ENCODE results near the gene SGK2. TPM values are rescaled to one million over a fixed set of nuclear protein-coding genes. Genes with fewer than 3 reads are reported as not detected.

Gene SGK2
- total RNA-seq, 1 donor from 2014 or later: 0.23 TPM

- H3K36me3 Mint-ChIP-seq (ENCODE audit: low read depth): peaks cover 3% of the 10 kb centered on the region
- no peaks in the 10 kb centered on the region for H3K27me3 Mint-ChIP-seq
- no peak overlapping the region for H3K27ac Mint-ChIP-seq
- H3K4me1 Mint-ChIP-seq: no peaks in the 10 kb centered on the region
- H3K4me3 Mint-ChIP-seq: no peak overlapping the region
- no peak for DNase-seq
- intact Hi-C loops (cut with micrococcal nuclease): no loop called here
- no peaks in the 10 kb centered on the region for H3K9me3 Mint-ChIP-seq
Measured at GRCh38 chr20:43539975-43540672, 18.7 kb upstream of the SGK2 start.

GRCh38 chr20:43540673-43541060 is 18.2 kb upstream of the SGK2 start:
- DNase-seq: no peak
- intact Hi-C loops (cut with micrococcal nuclease): no loop called here
- no peaks in the 10 kb centered on the region for H3K27me3 Mint-ChIP-seq

GRCh38 chr20:43541214-43541613 is 17.6 kb upstream of the SGK2 start:
- H3K4me3 Mint-ChIP-seq: no peak overlapping the region
- no peaks in the 10 kb centered on the region for H3K4me1 Mint-ChIP-seq
- DNase-seq: no peak
- H3K36me3 Mint-ChIP-seq (ENCODE audit: low read depth): peaks cover 3% of the 10 kb centered on the region
- H3K27ac Mint-ChIP-seq: no peak overlapping the region
- intact Hi-C loops (cut with micrococcal nuclease): no loop called here
- no peaks in the 10 kb centered on the region for H3K9me3 Mint-ChIP-seq
- no peaks in the 10 kb centered on the region for H3K27me3 Mint-ChIP-seq

More at GRCh38 chr20:43540673-43541060, 18.2 kb upstream of the SGK2 start:
- Mint-ChIP-seq H3K27ac (no peak overlapping the region), H3K36me3 (ENCODE audit: low read depth) (peaks cover 3% of the 10 kb centered on the region), H3K4me3 (no peak overlapping the region), H3K9me3 (no peaks in the 10 kb centered on the region), H3K4me1 (no peaks in the 10 kb centered on the region)

GRCh38 chr20:43542161-43542560 is 16.7 kb upstream of the SGK2 start:
- no peaks in the 10 kb centered on the region for H3K9me3 Mint-ChIP-seq
- DNase-seq: no peak
- H3K4me1 Mint-ChIP-seq: no peaks in the 10 kb centered on the region
- H3K27ac Mint-ChIP-seq: no peak overlapping the region
- intact Hi-C loops (cut with micrococcal nuclease): no loop called here
- H3K36me3 Mint-ChIP-seq (ENCODE audit: low read depth): peaks cover 1% of the 10 kb centered on the region
- no peaks in the 10 kb centered on the region for H3K27me3 Mint-ChIP-seq
- no peak overlapping the region for H3K4me3 Mint-ChIP-seq

GRCh38 chr20:43542674-43543073 is 16.2 kb upstream of the SGK2 start:
- no peak overlapping the region for H3K27ac Mint-ChIP-seq
- H3K4me3 Mint-ChIP-seq: no peak overlapping the region
- no peaks in the 10 kb centered on the region for H3K27me3 Mint-ChIP-seq
- no peaks in the 10 kb centered on the region for H3K4me1 Mint-ChIP-seq
- no peaks in the 10 kb centered on the region for H3K36me3 Mint-ChIP-seq (ENCODE audit: low read depth)
- intact Hi-C loops (cut with micrococcal nuclease): no loop called here
- DNase-seq: no peak
- peaks cover 4% of the 10 kb centered on the region for H3K9me3 Mint-ChIP-seq

- Mint-ChIP-seq H3K36me3 (ENCODE audit: low read depth) (peaks cover 3% of the 10 kb centered on the region), H3K4me3 (no peak overlapping the region), H3K27ac (no peak overlapping the region), H3K4me1 (no peaks in the 10 kb centered on the region), H3K9me3 (peaks cover 4% of the 10 kb centered on the region), H3K27me3 (no peaks in the 10 kb centered on the region)
- DNase-seq: no peak
- intact Hi-C loops (cut with micrococcal nuclease): no loop called here
Measured at GRCh38 chr20:43543138-43543537, 15.7 kb upstream of the SGK2 start.

- Mint-ChIP-seq H3K27me3 (no peaks in the 10 kb centered on the region), H3K27ac (no peak overlapping the region), H3K4me3 (no peak overlapping the region), H3K36me3 (ENCODE audit: low read depth) (peaks cover 4% of the 10 kb centered on the region), H3K9me3 (peaks cover 4% of the 10 kb centered on the region), H3K4me1 (no peaks in the 10 kb centered on the region)
- intact Hi-C loops (cut with micrococcal nuclease): no loop called here
- DNase-seq: no peak
Measured at GRCh38 chr20:43544501-43544900, 14.3 kb upstream of the SGK2 start.

- intact Hi-C loops (cut with micrococcal nuclease): no loop called here
- Mint-ChIP-seq H3K36me3 (ENCODE audit: low read depth) (peaks cover 4% of the 10 kb centered on the region), H3K4me3 (no peak overlapping the region), H3K27me3 (no peaks in the 10 kb centered on the region), H3K4me1 (no peaks in the 10 kb centered on the region), H3K27ac (no peak overlapping the region), H3K9me3 (peaks cover 4% of the 10 kb centered on the region)
- DNase-seq: no peak
Measured at GRCh38 chr20:43545837-43546578, 12.8 kb upstream of the SGK2 start.

GRCh38 chr20:43548273-43548880 is 10.4 kb upstream of the SGK2 start:
- Mint-ChIP-seq H3K9me3 (peaks cover 4% of the 10 kb centered on the region), H3K4me1 (no peaks in the 10 kb centered on the region), H3K4me3 (no peak overlapping the region), H3K36me3 (ENCODE audit: low read depth) (peaks cover 4% of the 10 kb centered on the region), H3K27ac (no peak overlapping the region), H3K27me3 (no peaks in the 10 kb centered on the region)
- DNase-seq: no peak
- intact Hi-C loops (cut with micrococcal nuclease): no loop called here

GRCh38 chr20:43549416-43550065 is 9.3 kb upstream of the SGK2 start:
- peaks cover 2% of the 10 kb centered on the region for H3K27me3 Mint-ChIP-seq
- DNase-seq: no peak
- H3K4me1 Mint-ChIP-seq: no peaks in the 10 kb centered on the region
- H3K9me3 Mint-ChIP-seq: peaks cover 4% of the 10 kb centered on the region
- peaks cover 4% of the 10 kb centered on the region for H3K36me3 Mint-ChIP-seq (ENCODE audit: low read depth)
- no peak overlapping the region for H3K4me3 Mint-ChIP-seq
- intact Hi-C loops (cut with micrococcal nuclease): no loop called here
- no peak overlapping the region for H3K27ac Mint-ChIP-seq

GRCh38 chr20:43550456-43550855 is 8.4 kb upstream of the SGK2 start:
- no peak for DNase-seq
- H3K4me1 Mint-ChIP-seq: no peaks in the 10 kb centered on the region
- H3K27me3 Mint-ChIP-seq: peaks cover 4% of the 10 kb centered on the region
- no peak overlapping the region for H3K27ac Mint-ChIP-seq
- intact Hi-C loops (cut with micrococcal nuclease): no loop called here
- H3K36me3 Mint-ChIP-seq (ENCODE audit: low read depth): peaks cover 4% of the 10 kb centered on the region
- H3K9me3 Mint-ChIP-seq: peaks cover 4% of the 10 kb centered on the region
- H3K4me3 Mint-ChIP-seq: no peak overlapping the region

GRCh38 chr20:43554369-43554768 is 4.5 kb upstream of the SGK2 start:
- Mint-ChIP-seq H3K36me3 (ENCODE audit: low read depth) (no peaks in the 10 kb centered on the region), H3K27ac (no peak overlapping the region), H3K4me3 (no peak overlapping the region), H3K27me3 (peaks cover 4% of the 10 kb centered on the region), H3K9me3 (no peaks in the 10 kb centered on the region), H3K4me1 (no peaks in the 10 kb centered on the region)
- DNase-seq: no peak
- intact Hi-C loops (cut with micrococcal nuclease): no loop called here

GRCh38 chr20:43559147-43559987 is 540 bp downstream of the SGK2 start:
- H3K9me3 Mint-ChIP-seq: no peaks in the 10 kb centered on the region

More at GRCh38 chr20:43559147-43559987, 540 bp downstream of the SGK2 start:
- DNase-seq: no peak
- Mint-ChIP-seq H3K27me3 (peaks cover 3% of the 10 kb centered on the region), H3K27ac (no peak overlapping the region), H3K4me1 (no peaks in the 10 kb centered on the region), H3K36me3 (ENCODE audit: low read depth) (no peaks in the 10 kb centered on the region), H3K4me3 (no peak overlapping the region)
- intact Hi-C loops (cut with micrococcal nuclease): no loop called here
